IPS-18a (cell line): ENCODE data around the gene BTBD2.

Experiments used
- H3K27ac ChIP-seq: one replicate; pipeline ENCODE4 v1.5.1; 2013; ENCODE audit warnings: low read length
- H3K27me3 ChIP-seq: one replicate; pipeline ENCODE4 v1.6.1; 2013; ENCODE audit warnings: mild to moderate bottlenecking, low read length; ENCODE audit not compliant: control insufficient read depth, insufficient read depth
- H3K36me3 ChIP-seq: one replicate; pipeline ENCODE4 v1.6.1; 2013; ENCODE audit warnings: low read depth, low read length; ENCODE audit not compliant: control insufficient read depth
- H3K4me1 ChIP-seq: one replicate; pipeline ENCODE4 v1.6.1; 2013; ENCODE audit warnings: low read depth, low read length; ENCODE audit not compliant: control insufficient read depth
- H3K4me3 ChIP-seq: one replicate; pipeline ENCODE4 v1.5.1; 2013; ENCODE audit warnings: low read length
- H3K9ac ChIP-seq: one replicate; pipeline ENCODE4 v1.6.1; 2013; ENCODE audit warnings: mild to moderate bottlenecking, low read length, moderate library complexity
- H3K9me3 ChIP-seq: one replicate; pipeline ENCODE4 v1.6.1; 2013; ENCODE audit warnings: low read depth, low read length; ENCODE audit not compliant: control insufficient read depth

BTBD2 gene

GRCh38 chr19:1955171-1956121, 60.1 kb downstream of the BTBD2 start:
- Histone ChIP-seq H3K4me1 (no peaks in the 10 kb centered on the region), H3K9ac (no peak overlapping the region), H3K4me3 (no peak overlapping the region), H3K9me3 (no peaks in the 10 kb centered on the region), H3K36me3 (no peaks in the 10 kb centered on the region), H3K27me3 (no peaks in the 10 kb centered on the region), H3K27ac (no peak overlapping the region)

GRCh38 chr19:1954532-1954933, 61.0 kb downstream of the BTBD2 start:
- no peak overlapping the region for H3K4me3 ChIP-seq
- H3K27ac ChIP-seq: no peak overlapping the region
- no peaks in the 10 kb centered on the region for H3K36me3 ChIP-seq
- H3K9me3 ChIP-seq: no peaks in the 10 kb centered on the region
- no peaks in the 10 kb centered on the region for H3K27me3 ChIP-seq
- H3K4me1 ChIP-seq: no peaks in the 10 kb centered on the region
- H3K9ac ChIP-seq: no peak overlapping the region

GRCh38 chr19:1953441-1954094, 61.9 kb downstream of the BTBD2 start:
- H3K4me1 ChIP-seq: no peaks in the 10 kb centered on the region
- H3K27ac ChIP-seq: no peak overlapping the region
- no peaks in the 10 kb centered on the region for H3K27me3 ChIP-seq
- no peaks in the 10 kb centered on the region for H3K9me3 ChIP-seq
- H3K4me3 ChIP-seq: no peak overlapping the region
- no peak overlapping the region for H3K9ac ChIP-seq
- no peaks in the 10 kb centered on the region for H3K36me3 ChIP-seq

- Histone ChIP-seq H3K9ac (no peak overlapping the region), H3K4me3 (no peak overlapping the region), H3K4me1 (no peaks in the 10 kb centered on the region), H3K27me3 (no peaks in the 10 kb centered on the region), H3K9me3 (no peaks in the 10 kb centered on the region), H3K27ac (no peak overlapping the region), H3K36me3 (no peaks in the 10 kb centered on the region)
Measured at GRCh38 chr19:1953037-1953436, 62.5 kb downstream of the BTBD2 start.

- Histone ChIP-seq H3K4me1 (no peaks in the 10 kb centered on the region), H3K4me3 (no peak overlapping the region), H3K36me3 (no peaks in the 10 kb centered on the region), H3K9me3 (no peaks in the 10 kb centered on the region), H3K27me3 (no peaks in the 10 kb centered on the region), H3K27ac (no peak overlapping the region), H3K9ac (no peak overlapping the region)
Measured at GRCh38 chr19:1952635-1953034, 62.9 kb downstream of the BTBD2 start.

- no peaks in the 10 kb centered on the region for H3K4me1 ChIP-seq
- no peak overlapping the region for H3K9ac ChIP-seq
- H3K9me3 ChIP-seq: no peaks in the 10 kb centered on the region
- no peak overlapping the region for H3K4me3 ChIP-seq
- H3K36me3 ChIP-seq: no peaks in the 10 kb centered on the region
- no peak overlapping the region for H3K27ac ChIP-seq
- H3K27me3 ChIP-seq: no peaks in the 10 kb centered on the region
Measured at GRCh38 chr19:1950640-1951039, 64.9 kb downstream of the BTBD2 start.

GRCh38 chr19:1949304-1950101, 66.0 kb downstream of the BTBD2 start:
- Histone ChIP-seq H3K36me3 (no peaks in the 10 kb centered on the region), H3K9me3 (no peaks in the 10 kb centered on the region), H3K4me3 (no peak overlapping the region), H3K27me3 (no peaks in the 10 kb centered on the region), H3K9ac (no peak overlapping the region), H3K4me1 (no peaks in the 10 kb centered on the region), H3K27ac (no peak overlapping the region)

GRCh38 chr19:1947651-1948209, 67.8 kb downstream of the BTBD2 start:
- H3K36me3 ChIP-seq: no peaks in the 10 kb centered on the region
- peaks cover 5% of the 10 kb centered on the region for H3K4me1 ChIP-seq
- H3K27ac ChIP-seq: no peak overlapping the region
- H3K9ac ChIP-seq: no peak overlapping the region
- no peaks in the 10 kb centered on the region for H3K9me3 ChIP-seq
- H3K27me3 ChIP-seq: no peaks in the 10 kb centered on the region
- H3K4me3 ChIP-seq: no peak overlapping the region

GRCh38 chr19:1945899-1946298, 69.6 kb downstream of the BTBD2 start:
- Histone ChIP-seq H3K36me3 (no peaks in the 10 kb centered on the region), H3K27ac (no peak overlapping the region), H3K4me3 (no peak overlapping the region), H3K27me3 (no peaks in the 10 kb centered on the region), H3K9me3 (no peaks in the 10 kb centered on the region), H3K4me1 (peaks cover 5% of the 10 kb centered on the region), H3K9ac (no peak overlapping the region)

GRCh38 chr19:1944916-1945561, 70.5 kb downstream of the BTBD2 start:
- Histone ChIP-seq H3K9ac (no peak overlapping the region), H3K27me3 (no peaks in the 10 kb centered on the region), H3K4me3 (no peak overlapping the region), H3K27ac (no peak overlapping the region), H3K4me1 (peaks cover 5% of the 10 kb centered on the region), H3K9me3 (no peaks in the 10 kb centered on the region), H3K36me3 (no peaks in the 10 kb centered on the region)
